WTC11 (cell line): Measurements from ENCODE around the gene GK2. TPM values are rescaled to one million over a fixed set of nuclear protein-coding genes. Genes with fewer than 3 reads are reported as not detected.

ENCODE experiments used
- ATAC-seq: fragments of 200-7000 bp; cut with Tn5 transposase; 2 replicates; pipeline ENCODE4 v1.10.0; 2021; ENCODE audit warnings: mild to moderate bottlenecking, moderate library complexity
- CTCF ChIA-PET: fragments of 300-600 bp; sonication (Branson Sonifier 250); formaldehyde crosslinking; loops from one replicate; lab custom pipeline; 2021; ENCODE audit warnings: antibody characterized with exemption; lab: Charles Lee
- POLR2A ChIA-PET: fragments of 350-600 bp; sonication (Branson Sonifier 250); formaldehyde crosslinking; loops from one replicate; lab custom pipeline; 2021; ENCODE audit warnings: antibody characterized with exemption; lab: Charles Lee
- DNase-seq: peaks from one replicate; pipeline ENCODE4 v3.0.0; 2021; ENCODE audit warnings: low spot score
- H3K27ac Mint-ChIP-seq: 2 replicates; pipeline ENCODE4 v1.8.0; 2021; ENCODE audit warnings: mixed read lengths
- H3K27me3 Mint-ChIP-seq: 2 replicates; pipeline ENCODE4 v1.8.0; 2021; ENCODE audit warnings: low read depth, mild to moderate bottlenecking, moderate library complexity, mixed read lengths
- H3K36me3 Mint-ChIP-seq: 2 replicates; pipeline ENCODE4 v1.8.0; 2021; ENCODE audit warnings: mixed read lengths
- H3K4me1 Mint-ChIP-seq: 2 replicates; pipeline ENCODE4 v1.8.0; 2022; ENCODE audit warnings: mixed read lengths
- H3K4me3 Mint-ChIP-seq: 2 replicates; pipeline ENCODE4 v1.8.0; 2021; ENCODE audit warnings: mild to moderate bottlenecking, moderate library complexity, mixed read lengths
- H3K9me3 Mint-ChIP-seq: 2 replicates; pipeline ENCODE4 v1.8.0; 2021; ENCODE audit warnings: mixed read lengths
- ATF2 ChIP-seq: sonication (generic); formaldehyde crosslinking; IDR thresholded peaks from 2 replicates; pipeline ENCODE4 v1.8.1; 2022; ENCODE audit warnings: low read depth, missing genetic modification reagents, borderline replicate concordance
- ATF3 ChIP-seq: sonication (generic); formaldehyde crosslinking; conservative IDR thresholded peaks from 2 replicates; pipeline ENCODE4 v1.8.1; 2022; ENCODE audit warnings: mild to moderate bottlenecking, missing genetic modification reagents
- CREB1 ChIP-seq: sonication (generic); formaldehyde crosslinking; IDR thresholded peaks from 2 replicates; pipeline ENCODE4 v1.8.0; 2023; ENCODE audit warnings: mild to moderate bottlenecking, missing genetic modification reagents
- CREM ChIP-seq: sonication (generic); formaldehyde crosslinking; IDR thresholded peaks from 2 replicates; pipeline ENCODE4 v1.8.1; 2022; ENCODE audit warnings: mild to moderate bottlenecking, missing genetic modification reagents, moderate library complexity
- E2F5 ChIP-seq: sonication (generic); formaldehyde crosslinking; IDR thresholded peaks from 2 replicates; pipeline ENCODE4 v1.8.1; 2022; ENCODE audit warnings: mild to moderate bottlenecking, moderate library complexity, missing genetic modification reagents
- HMGXB4 ChIP-seq: sonication (generic); formaldehyde crosslinking; IDR thresholded peaks from 2 replicates; pipeline ENCODE4 v1.8.1; 2023; ENCODE audit warnings: mild to moderate bottlenecking, moderate library complexity, missing genetic modification reagents
- KAT7 ChIP-seq: sonication (generic); formaldehyde crosslinking; IDR thresholded peaks from 2 replicates; pipeline ENCODE4 v1.8.1; 2023; ENCODE audit warnings: missing genetic modification reagents, mild to moderate bottlenecking, borderline replicate concordance
- NFYB ChIP-seq: sonication (generic); formaldehyde crosslinking; conservative IDR thresholded peaks from 2 replicates; pipeline ENCODE4 v1.8.0; 2022; ENCODE audit warnings: low read depth, missing genetic modification reagents
- PRRX2 ChIP-seq: fragments of 250-450 bp; sonication (Bioruptor Pico); IDR thresholded peaks from 2 replicates; pipeline ENCODE4 v1.8.0; 2021; ENCODE audit warnings: mild to moderate bottlenecking
- RORB ChIP-seq: fragments of 250-450 bp; sonication (Bioruptor Pico); IDR thresholded peaks from 2 replicates; pipeline ENCODE4 v1.9.0; 2021; ENCODE audit warnings: mild to moderate bottlenecking
- SMAD3 ChIP-seq: sonication (generic); formaldehyde crosslinking; IDR thresholded peaks from 2 replicates; pipeline ENCODE4 v1.8.0; 2022; ENCODE audit warnings: missing genetic modification reagents, mild to moderate bottlenecking, borderline replicate concordance
- SOX15 ChIP-seq: fragments of 250-450 bp; sonication (Bioruptor Pico); IDR thresholded peaks from 2 replicates; pipeline ENCODE4 v1.9.0; 2021; ENCODE audit warnings: mild to moderate bottlenecking
- STAT6 ChIP-seq: sonication (generic); formaldehyde crosslinking; conservative IDR thresholded peaks from 2 replicates; pipeline ENCODE4 v1.8.1; 2023; ENCODE audit warnings: mild to moderate bottlenecking, low read depth, missing genetic modification reagents, moderate library complexity
- ZBTB43 ChIP-seq: sonication (generic); formaldehyde crosslinking; IDR thresholded peaks from 2 replicates; pipeline ENCODE4 v1.8.1; 2023; ENCODE audit warnings: mild to moderate bottlenecking, missing genetic modification reagents
- ZNF219 ChIP-seq: sonication (generic); formaldehyde crosslinking; IDR thresholded peaks from 2 replicates; pipeline ENCODE4 v1.8.0; 2023; ENCODE audit warnings: missing genetic modification reagents, mild to moderate bottlenecking, borderline replicate concordance
- ZNF425 ChIP-seq: fragments of 250-450 bp; sonication (Bioruptor Pico); conservative IDR thresholded peaks from 2 replicates; pipeline ENCODE4 v1.9.0; 2021; ENCODE audit warnings: mild to moderate bottlenecking
- ZNF532 ChIP-seq: fragments of 250-450 bp; sonication (Bioruptor Pico); IDR thresholded peaks from 2 replicates; pipeline ENCODE4 v1.9.0; 2021; ENCODE audit warnings: mild to moderate bottlenecking, borderline replicate concordance
- total RNA-seq: library from RNA; stranded (reverse); gene quantifications from 3 replicates; pipeline ENCODE4 v1.2.3, GENCODE V29; 2021

Gene GK2
- total RNA-seq, 1 experiment from 2014 or later = not detected

GRCh38 chr4:79362626-79363025 is 45.4 kb downstream of the GK2 start (continued):
- no peak for TF ChIP-seq E2F5

GRCh38 chr4:79360006-79360405 is 48.0 kb downstream of the GK2 start:
- Mint-ChIP-seq H3K27ac (no peak overlapping the region), H3K4me1 (no peaks in the 10 kb centered on the region), H3K4me3 (no peak overlapping the region), H3K9me3 (no peaks in the 10 kb centered on the region), H3K27me3 (no peaks in the 10 kb centered on the region), H3K36me3 (no peaks in the 10 kb centered on the region)
- no peak for ATAC-seq
- no peak for DNase-seq
- POLR2A ChIA-PET = no interaction called here
- CTCF ChIA-PET = no interaction called here
- TF ChIP-seq ZNF425 (no peak), STAT6 (CRISPR knock-in tag) (no peak), HMGXB4 (CRISPR knock-in tag) (no peak)
- TF ChIP-seq, all 79 proteins: peak for 0

- ATAC-seq (no peak), DNase-seq (no peak)
- Mint-ChIP-seq H3K9me3 (no peaks in the 10 kb centered on the region), H3K27ac (no peak overlapping the region), H3K36me3 (no peaks in the 10 kb centered on the region), H3K4me3 (no peak overlapping the region), H3K27me3 (no peaks in the 10 kb centered on the region), H3K4me1 (no peaks in the 10 kb centered on the region)
- TF ChIP-seq RORB = no peak
- no peak for TF ChIP-seq PRRX2 (CRISPR knock-in tag)
- no peak for TF ChIP-seq ATF2 (CRISPR knock-in tag)
- TF ChIP-seq SOX15 (CRISPR knock-in tag) = no peak
- TF ChIP-seq NFYB (CRISPR knock-in tag) = no peak
- no peak for TF ChIP-seq KAT7 (CRISPR knock-in tag)
- TF ChIP-seq ZBTB43 = no peak
- no peak for TF ChIP-seq ZNF532 (CRISPR knock-in tag)
- no peak for TF ChIP-seq E2F5
- TF ChIP-seq ZNF219 = no peak
- no peak for TF ChIP-seq SMAD3 (CRISPR knock-in tag)
- TF ChIP-seq CREB1 (CRISPR knock-in tag) = no peak
- no peak for TF ChIP-seq ATF3 (CRISPR knock-in tag)
- no peak for TF ChIP-seq CREM (CRISPR knock-in tag)
- ChIA-PET POLR2A (no interaction called here), CTCF (no interaction called here)
Observed at GRCh38 chr4:79358438-79358837, 49.6 kb downstream of the GK2 start.
